ENCODE measurements around the gene ANTXR1.

ANTXR1 gene

DNA sequence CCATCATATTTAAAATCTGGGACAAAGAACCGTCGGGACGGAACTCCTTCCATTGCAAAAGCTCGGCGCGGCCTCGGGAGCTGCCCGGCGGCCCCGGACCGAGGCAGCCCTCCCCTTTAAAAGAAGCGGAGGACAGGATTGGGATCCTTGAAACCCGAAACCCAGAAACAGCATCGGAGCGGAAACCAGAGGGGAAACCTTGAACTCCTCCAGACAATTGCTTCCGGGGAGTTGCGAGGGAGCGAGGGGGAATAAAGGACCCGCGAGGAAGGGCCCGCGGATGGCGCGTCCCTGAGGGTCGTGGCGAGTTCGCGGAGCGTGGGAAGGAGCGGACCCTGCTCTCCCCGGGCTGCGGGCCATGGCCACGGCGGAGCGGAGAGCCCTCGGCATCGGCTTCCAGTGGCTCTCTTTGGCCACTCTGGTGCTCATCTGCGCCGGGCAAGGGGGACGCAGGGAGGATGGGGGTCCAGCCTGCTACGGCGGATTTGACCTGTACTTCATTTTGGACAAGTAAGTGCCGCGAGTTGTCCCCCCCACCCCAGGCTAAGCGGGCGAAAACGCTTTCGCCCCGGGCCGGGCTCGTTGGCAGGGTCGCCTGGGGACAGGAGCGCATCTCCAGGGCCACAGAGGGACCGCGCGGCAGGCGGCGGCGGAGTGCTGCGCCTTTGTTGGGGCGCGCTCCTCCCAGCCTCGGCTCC, at the start of gene ANTXR1:
Gene ANTXR1, plus strand, starts transcription at position 38 of the 698 bp plus-strand sequence. Its CDS starts 321 bp downstream, at position 359.
- no peak for DNase-seq

GRCh38 chr2:68964282-68964681, 48.7 kb upstream of the ANTXR1 start:
- DNase-seq, result no peak

GRCh38 chr2:68968221-68968620, 44.8 kb upstream of the ANTXR1 start:
- DNase-seq, result no peak

GRCh38 chr2:68969736-68970490, 43.1 kb upstream of the ANTXR1 start:
- DNase-seq, result no peak

GRCh38 chr2:68970566-68971265, 42.3 kb upstream of the ANTXR1 start:
- no peak for DNase-seq

- no peak for DNase-seq
These were observed 41.3 kb upstream of the ANTXR1 start for GRCh38 chr2:68971591-68972231.

DNA sequence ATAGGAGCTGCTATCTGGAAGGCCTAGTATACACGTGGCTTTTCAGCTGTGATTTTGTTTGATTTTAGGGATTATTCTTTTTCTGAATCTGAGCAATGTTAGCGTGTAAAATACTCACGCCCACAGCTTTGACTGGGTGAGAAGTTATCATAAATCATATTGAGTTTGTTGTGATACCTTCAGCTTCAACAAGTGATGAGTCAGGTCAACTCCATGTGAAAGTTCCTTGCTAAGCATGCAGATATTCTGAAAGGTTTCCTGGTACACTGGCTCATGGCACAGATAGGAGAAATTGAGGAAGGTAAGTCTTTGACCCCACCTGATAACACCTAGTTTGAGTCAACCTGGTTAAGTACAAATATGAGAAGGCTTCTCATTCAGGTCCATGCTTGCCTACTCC, 38.7 kb upstream of the ANTXR1 start, which contains the start of gene GKN1:
Gene GKN1, plus strand, starts transcription at position 386 of the 400 bp plus-strand sequence. CDS start 42 bp downstream, outside the sequence.
- no peak for DNase-seq

GRCh38 chr2:68974946-68975665, 37.9 kb upstream of the ANTXR1 start:
- DNase-seq, result no peak

DNA sequence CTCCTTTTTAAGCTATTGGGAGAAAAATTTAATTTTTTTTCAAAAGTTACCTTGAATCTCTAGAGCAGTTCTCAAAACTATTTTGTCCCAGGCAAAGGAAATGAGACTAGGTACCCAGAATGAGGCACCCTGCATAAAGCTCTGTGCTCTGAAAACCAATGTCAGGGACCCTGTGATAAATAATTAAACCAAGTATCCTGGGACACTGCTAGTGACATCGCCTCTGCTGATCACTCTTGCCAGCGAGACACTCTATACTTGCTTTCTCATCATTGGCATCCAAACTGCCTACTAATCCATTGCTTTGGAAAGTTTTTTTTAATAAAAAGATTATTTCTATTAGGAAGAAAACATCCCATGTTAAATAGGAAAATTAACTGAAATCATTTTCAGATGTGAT, 37.1 kb upstream of the ANTXR1 start:
- no peak for DNase-seq

DNA sequence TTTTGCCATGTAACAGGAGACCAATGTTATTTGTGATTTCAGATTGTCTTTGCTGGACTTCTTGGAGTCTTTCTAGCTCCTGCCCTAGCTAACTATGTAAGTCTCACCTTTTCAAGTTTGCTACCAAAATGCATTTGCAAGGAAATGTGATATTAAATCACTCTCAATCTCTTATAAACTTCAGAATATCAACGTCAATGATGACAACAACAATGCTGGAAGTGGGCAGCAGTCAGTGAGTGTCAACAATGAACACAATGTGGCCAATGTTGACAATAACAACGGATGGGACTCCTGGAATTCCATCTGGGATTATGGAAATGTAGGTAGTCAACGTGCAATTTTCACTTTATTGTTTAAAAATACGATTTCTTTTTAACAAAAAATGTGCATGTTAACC, 35.5 kb upstream of the ANTXR1 start:
- no peak for DNase-seq

DNA sequence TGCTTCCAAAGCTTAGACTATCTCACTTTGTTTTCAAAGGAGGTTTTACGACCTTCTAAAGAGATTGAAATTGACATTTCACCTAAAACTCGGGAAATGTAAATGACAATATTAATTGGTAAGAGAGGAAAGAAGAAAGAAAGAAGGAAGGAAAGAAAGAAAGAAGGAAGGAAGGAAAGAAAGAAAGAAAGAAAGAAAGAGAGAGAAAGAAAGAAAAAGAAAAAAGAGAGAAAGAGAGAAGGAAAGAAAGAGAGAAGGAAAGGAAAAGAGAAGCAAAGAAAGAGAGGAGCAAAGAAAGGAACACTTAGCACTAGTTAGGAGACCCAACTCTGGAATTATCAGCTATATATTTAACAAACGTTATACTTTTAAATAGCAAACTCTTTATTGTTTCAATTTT, 34.9 kb upstream of the ANTXR1 start:
- no peak for DNase-seq

DNA sequence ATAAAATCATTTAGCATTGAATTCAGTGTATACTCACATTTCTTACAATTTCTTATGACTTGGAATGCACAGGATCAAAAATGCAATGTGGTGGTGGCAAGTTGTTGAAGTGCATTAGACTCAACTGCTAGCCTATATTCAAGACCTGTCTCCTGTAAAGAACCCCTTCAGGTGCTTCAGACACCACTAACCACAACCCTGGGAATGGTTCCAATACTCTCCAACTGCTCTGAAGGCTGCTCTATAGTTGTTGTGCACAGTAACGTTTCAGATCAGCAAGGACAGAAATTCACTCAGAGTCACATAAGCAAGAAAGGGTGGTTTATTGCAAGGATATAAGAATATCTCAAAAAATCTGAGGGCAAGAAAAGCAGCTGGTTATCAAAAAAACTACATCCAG, 32.0 kb upstream of the ANTXR1 start:
- DNase-seq, result no peak

- DNase-seq, result no peak
These were observed 25.9 kb upstream of the ANTXR1 start for GRCh38 chr2:68987021-68987503.

DNA sequence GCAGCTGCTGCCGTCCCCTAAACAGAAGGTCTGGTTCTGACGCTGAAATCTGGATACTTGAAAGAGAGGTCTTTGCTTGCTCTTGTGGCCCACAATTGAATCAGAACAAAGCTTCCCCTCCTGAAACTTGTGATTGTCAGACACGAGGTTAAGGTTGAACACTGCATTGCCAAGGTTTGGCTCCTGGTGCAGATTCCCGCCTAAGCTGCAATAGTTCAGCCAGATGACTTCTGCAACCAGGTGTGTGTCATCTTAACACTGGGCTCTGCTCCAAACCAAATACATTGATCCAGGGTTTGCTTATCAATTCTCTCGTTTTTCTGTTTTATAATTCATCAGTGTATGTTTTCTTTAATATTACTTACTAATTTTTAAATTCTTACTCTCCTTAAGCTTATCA, 23.9 kb upstream of the ANTXR1 start:
- DNase-seq, result no peak

- DNase-seq, result no peak
These were observed 20.6 kb upstream of the ANTXR1 start for GRCh38 chr2:68992341-68992740.

- DNase-seq, result no peak
These were observed 20.0 kb upstream of the ANTXR1 start for GRCh38 chr2:68992933-68993332.

DNA sequence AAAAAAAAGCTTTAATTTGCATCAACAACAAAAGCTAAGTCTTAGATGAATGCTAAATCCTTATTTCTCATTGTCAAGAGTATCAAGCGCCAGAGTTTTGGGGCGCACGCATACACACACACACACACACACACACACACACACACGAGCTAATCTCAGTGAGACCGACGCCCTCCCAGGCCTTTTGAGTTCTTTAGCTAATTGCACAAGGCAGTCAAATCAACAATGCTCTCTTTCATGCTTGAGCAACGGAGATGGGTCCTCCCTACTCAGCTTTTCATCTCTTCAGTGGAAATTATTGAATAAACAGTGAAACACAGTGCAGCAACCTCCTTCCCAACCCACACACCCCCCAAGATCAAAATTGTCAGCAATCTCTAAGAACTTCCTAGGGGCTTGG, 19.3 kb upstream of the ANTXR1 start:
- DNase-seq, result no peak

- DNase-seq, result no peak
These were observed 18.1 kb upstream of the ANTXR1 start for GRCh38 chr2:68994864-68995263.

DNA sequence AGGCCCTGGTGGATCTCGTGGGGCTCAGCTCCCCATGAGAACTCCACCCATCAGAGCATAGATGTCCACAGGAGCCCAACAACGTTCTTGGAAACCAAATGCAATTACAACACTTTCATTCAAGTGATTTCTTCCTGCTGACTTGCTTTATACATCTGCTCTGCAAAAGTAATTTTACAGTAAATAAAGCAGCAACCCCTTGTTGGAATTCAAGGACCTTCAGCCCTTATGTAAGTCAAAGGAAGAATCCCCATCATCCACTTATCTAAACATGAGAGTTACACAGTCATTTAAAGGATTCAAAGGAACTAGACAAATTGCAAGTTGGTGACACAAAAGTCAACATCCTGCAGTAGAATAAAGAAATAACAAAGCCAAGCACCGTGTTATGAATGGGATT, 17.1 kb upstream of the ANTXR1 start:
- DNase-seq, result no peak

- DNase-seq, result no peak
These were observed 15.6 kb upstream of the ANTXR1 start for GRCh38 chr2:68997401-68997800.

DNA sequence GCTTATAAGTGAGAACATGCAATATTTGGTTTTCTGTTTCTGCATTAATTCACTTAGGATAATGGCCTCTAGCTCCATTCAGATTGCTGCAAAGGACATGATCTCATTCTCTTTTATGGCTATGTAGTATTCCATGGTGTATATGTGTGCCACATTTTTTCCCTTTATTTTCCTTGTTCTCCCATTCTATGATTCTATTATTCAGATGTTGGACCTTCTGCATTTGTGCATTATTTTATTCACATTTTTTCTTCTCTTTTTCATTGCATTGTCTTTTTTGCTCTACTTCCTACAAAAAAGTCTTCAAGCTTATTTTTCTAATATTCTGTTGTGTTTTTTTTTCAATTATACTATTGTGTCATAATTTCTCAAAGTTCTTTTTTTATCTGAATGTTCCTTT, 11.1 kb upstream of the ANTXR1 start:
- DNase-seq, result no peak

- no peak for DNase-seq
These were observed 9.2 kb upstream of the ANTXR1 start for GRCh38 chr2:69003731-69004130.

All from activated CD4-positive, CD25-positive, alpha-beta regulatory T cell treated with anti-CD3 and anti-CD28 coated beads, Interleukin-2, amount 50 U/mL, for 72 hours (primary cell).